NCI-H2029 treated with DMSO at 0.1 percent for 48 hours (cell line): ENCODE results near the gene CEP128.

Experiments
- DNase-seq: peaks from one replicate; lab custom pipeline; 2025; lab: John Stamatoyannopoulos, UW

The CEP128 gene

GRCh38 chr14:80771201-80771600, 170.3 kb downstream of the CEP128 start:
- no peak for DNase-seq

- DNase-seq: no peak
These were observed 171.2 kb downstream of the CEP128 start for GRCh38 chr14:80770114-80770908.

DNA sequence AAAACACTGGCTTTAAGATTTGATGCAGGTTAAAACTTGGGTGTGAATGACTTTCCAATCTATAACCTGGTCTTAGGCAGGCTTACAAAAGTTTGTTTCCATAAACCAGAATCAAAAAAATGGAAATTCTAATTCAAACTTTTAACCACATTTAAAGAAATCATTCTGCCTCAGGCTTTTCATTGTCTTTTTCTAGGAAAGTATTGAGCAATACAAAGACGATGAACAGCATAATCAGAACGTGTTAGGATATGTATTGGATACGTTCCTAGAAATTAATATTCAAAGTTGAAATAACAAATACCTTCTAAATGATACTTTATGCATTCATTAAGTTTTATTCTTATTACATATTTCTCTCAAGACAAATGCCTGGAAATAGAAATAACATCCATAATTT, 172.9 kb downstream of the CEP128 start:
- DNase-seq: no peak

DNA sequence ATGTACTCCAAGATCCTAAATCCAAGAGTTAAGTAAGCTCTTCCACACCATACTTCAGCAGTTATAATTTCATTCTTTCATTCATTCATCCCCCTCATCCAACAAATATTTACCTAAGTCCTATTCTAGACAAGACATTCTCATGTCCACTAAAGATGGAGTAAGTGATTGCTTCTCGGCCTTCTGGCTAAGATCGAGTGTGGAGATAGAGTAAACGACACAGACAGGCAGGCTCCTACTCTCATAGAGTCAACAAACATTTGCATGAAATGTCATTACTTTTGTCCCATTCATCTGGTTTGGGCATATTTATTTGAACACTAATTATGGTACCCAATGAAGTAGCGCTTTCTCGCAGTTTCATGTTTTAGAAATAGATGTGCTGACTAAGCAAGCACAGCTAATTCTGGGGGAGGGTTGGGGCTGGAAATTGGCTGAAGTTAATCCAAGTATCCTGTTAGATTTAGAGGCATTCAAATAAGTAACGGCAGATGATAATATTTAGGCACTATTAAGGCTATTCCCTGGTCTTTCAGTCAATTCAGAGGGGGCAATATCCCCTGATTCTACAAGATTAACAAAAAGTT, 176.5 kb downstream of the CEP128 start:
- no peak for DNase-seq

DNA sequence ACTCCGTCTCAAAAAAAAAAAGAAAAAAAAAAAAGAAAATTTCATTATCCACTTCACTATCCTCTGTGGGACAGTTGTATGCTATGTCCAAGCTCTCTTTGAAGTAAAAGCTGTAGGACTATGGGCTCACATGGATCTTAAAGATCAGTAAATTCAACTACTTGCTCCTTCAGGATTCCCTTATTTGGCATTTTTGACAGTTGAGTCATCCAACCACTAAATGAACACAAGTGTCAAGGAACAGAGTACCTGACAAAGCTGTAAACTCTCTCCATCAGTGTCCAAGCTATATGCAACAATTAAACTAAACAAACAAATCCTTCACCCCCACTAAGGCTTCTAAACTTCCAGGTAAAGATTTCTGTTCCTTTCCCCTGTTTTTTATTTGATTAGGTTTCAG, 177.0 kb downstream of the CEP128 start:
- no peak for DNase-seq

DNA sequence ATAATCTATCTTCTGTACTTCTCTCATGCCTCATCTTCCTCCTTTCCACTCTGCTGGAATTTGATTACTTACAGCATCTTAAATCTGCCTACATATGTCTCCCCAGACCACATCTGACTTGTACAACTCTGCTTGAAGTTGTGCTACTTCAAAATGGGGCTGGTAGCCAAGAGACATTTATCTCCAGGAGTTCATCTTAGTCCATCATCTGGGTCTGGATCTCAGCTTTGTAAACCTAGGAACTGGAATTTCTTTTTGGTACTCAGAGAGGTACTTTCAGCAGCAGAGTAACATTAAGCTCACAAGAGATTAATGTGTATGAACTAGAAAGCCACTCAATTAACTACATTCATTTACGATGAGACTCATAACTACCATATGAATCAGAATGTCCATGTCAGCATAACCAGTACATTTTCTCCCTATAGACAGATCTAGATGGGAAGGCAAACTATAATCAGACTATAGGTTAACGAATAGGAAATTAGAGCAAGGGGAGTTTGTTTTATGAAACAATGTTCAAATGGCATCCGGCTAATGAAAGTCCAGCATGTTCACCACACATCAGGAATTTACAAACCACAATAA, 178.8 kb downstream of the CEP128 start:
- no peak for DNase-seq

- DNase-seq: no peak
These were observed 186.8 kb downstream of the CEP128 start for GRCh38 chr14:80754696-80755095.

DNA sequence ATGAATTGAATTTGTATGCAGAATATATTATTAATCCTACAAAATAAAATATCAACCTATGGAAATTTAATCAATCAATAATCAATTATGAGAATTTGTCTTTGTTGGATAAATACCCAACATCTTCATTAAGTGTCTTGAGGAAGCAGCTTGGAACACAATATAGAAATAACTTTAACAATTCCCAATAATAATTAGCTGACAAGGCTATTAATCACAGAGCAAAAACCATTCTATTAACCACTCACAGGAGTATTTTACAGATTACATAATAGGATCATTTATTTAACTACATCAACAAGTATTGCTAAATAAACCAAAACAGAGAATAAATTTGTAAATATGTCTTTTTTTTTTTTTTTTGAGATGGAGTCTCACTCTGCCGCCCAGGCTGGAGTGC, 190.3 kb downstream of the CEP128 start:
- DNase-seq: no peak

DNA sequence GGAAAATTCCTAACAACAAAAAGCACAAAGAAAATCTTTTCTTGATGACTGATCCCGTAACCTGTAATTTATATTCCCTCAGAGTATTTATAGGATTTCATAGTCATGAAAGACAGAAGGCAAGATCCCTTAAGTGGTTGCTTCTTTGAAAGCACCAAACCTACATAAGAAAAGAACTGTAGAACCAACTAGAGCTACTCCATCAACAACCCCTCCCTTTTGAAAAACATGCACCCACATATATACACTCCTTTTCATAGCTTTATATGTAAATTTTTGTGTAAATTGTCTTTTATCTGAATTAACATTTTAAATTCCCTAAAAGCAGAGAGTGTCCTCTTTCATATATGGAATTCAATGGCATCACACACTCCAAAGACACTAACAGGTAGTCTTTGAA, 215.3 kb downstream of the CEP128 start:
- DNase-seq: no peak

DNA sequence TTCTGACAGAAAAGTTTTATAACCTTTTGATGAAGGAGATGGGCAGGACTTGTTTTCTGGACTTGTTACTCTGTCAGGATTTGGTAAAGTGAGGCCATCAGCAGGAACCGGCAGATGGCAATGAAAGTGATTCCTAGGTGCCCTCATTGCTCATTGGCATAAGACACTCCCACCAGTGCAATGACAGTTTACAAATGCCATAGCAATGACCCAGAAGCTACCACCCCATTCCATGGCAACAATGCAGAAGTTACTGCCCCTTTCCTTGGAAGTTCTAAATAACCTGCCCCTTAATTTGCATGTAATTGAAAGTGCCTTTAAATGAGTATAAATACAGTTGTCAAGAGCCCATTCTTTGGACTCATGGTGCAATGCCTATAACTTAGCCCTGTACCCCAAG, 222.6 kb downstream of the CEP128 start:
- DNase-seq: no peak

DNA sequence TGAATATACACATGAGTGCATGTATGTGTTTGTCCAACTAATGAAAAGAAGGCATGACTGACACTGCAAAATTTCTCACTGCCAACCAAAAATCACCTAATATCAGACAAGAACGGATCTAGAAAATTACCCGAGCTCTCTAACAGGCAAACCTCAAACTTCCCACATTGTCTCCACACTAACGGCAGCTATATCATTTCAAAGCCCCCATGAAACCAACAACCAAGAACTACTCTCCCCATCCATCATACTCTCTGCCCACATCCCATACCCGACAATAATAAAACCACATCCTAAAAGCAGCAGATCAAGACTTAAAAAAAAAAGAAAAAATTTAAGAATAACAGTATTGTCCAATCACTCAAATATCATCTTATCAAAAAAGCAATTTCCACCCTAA, 227.1 kb downstream of the CEP128 start:
- DNase-seq: no peak

DNA sequence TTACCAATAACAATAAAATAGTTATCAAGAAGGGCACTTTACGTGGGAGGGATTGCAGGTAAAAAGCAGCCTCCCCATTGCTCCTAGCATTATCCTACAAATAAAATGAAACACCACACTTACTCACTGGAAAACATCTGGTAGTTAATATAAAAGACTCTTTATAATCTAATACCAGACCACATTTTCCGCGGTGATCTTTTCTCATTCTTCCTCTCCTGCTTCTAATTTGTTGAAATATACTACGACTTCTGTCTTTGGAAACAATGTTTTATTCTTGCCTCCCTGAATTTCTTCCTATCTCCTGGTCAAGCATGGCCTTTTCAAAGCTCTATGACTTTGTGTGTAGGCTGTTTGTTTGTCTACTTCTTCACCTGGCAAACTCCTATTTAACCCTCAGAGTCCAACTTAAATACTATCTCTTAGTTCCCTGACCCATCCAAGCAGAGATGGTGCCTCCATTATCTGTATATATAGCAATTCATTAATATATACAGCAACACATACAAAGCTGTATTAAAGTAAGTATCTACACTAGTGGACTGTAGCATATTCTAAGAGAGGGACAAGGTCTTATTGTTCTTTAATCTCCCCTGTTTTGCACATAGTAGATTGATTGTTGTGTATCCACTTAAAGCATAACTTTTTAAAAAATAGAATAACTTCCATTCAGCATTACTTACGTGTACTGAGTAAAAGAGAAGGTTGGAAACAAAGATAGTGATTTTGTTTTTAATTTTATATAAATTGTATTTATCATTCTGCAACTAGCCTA, 228.3 kb downstream of the CEP128 start:
- DNase-seq: no peak

DNA sequence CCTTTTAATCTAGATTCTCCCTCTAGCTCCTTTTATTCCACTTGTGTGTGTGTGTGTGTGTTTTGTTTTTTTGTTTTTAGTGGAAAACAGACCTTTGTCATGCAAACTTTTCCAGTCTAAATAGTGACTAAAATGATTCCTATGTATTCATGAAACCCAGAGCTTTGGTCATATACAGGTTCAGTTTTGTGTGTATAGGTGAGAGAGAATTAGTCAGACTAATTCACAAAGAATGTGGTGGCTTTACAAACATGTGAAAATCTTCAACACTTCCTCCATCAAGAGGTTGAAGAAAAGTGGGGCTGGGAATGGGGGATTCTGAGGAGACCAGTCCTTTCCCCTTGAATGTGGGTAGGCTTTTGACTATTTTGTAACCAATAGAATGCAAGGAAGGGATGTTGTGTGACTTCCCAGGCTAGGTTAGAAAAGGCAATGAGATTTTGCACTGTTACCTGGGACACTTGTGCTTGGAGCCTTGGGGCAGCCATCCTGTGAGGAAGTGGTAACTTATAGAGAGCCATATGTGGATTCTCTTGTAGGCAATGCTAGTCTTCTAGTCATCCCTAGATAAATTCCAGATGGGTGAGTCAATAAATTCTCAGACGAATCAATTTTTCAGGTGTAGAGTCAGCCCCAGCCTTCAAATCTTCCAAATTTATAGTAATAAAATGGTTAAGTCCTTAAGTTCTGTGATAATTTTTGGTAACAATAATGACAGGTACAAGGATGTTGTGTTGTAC, 236.1 kb downstream of the CEP128 start:
- DNase-seq: no peak

- no peak for DNase-seq
These were observed 240.9 kb downstream of the CEP128 start for GRCh38 chr14:80700601-80701000.

DNA sequence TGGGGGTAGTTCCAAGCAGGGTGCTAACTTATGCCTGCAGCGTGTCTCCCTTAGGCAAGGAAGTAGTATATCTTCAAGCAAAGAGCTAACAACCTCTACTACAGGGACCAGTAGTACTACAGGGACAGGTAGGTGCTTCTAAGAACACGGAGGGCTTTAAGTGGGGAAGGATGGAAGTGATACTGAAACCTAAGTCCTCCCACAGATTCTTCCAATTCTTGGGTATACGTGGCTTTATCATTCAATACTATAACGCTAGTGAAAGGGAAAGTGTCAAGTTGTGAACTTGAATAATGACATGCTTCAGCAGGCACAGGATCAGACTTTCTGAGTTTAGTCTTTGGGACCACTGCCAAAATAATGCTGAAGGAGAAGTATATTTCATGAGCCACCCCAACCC, 241.7 kb downstream of the CEP128 start:
- no peak for DNase-seq

DNA sequence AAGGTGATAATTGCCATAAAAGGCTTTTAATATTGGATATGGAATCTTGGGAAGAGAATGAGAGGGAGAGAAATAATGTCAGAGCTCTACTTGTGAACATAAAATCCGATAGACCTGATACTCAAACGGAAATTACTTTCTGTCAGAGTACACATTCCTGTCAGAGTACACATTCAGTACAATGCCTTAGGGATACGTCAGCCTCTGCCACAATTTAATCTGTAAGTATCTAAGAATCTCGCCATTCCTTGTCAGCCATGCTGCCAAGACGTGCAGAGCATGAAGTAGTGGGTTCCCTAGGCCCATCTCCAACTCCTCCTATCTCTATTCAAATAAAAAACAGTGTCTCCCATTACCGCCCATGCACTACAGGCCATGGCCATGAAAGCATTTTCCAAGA, 242.6 kb downstream of the CEP128 start:
- no peak for DNase-seq

DNA sequence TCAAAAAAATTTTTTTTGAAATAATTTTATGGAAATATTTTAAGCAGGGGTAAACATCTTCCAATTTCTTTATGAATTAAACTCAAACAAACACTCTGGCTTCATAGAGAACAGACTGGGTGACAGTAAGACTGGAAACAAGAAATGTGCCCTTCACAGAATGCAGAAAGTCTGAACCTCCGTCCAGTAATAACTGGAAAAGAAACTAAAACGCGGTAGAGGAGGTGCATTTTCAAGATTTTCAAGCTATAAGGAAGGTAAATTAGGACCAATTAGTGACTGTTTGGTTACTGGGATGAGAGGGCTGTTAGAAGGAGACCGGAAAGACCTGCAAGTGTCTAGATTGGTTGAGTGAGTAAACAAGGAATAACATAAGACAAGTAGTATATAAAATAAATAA, 245.7 kb downstream of the CEP128 start:
- DNase-seq: no peak

DNA sequence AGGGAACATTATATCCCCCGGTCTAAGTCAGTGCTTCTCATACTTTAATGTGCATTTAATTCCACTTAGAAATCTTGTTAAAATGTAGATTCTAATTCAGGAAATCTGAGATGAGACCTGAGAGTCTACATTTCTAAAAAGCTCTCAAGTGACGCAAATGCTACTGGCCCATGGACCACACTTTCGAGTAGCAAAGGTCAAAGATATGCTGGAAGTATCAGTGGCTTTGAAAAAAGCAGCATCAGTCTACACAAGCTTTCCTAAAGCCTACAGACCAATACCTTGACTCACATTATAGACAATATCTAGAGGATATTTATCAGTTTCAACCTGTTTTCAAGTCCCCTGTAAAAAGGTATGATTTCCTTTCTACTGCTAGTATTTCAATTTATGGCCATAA, 248.6 kb downstream of the CEP128 start:
- DNase-seq: no peak

- DNase-seq: no peak
These were observed 259.9 kb downstream of the CEP128 start for GRCh38 chr14:80681651-80682050.

DNA sequence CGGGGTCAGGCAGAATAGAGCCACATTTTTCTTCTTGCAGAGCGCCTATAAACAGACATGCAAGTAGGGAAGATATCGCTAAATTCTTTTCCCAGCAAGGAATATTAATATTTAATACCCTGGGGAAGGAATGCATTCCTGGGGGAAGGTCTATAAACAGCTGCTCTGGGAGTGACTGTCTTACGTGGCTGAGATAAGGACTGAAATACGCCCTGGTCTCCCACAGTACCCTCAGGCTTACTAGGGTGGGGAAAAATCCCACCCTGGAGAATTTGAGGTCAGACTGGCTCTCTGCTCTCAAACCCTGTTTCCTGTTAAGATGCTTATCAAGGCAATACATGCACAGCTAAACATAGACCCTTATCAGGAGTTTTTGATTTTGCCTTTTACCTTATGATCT, 262.3 kb downstream of the CEP128 start:
- no peak for DNase-seq

DNA sequence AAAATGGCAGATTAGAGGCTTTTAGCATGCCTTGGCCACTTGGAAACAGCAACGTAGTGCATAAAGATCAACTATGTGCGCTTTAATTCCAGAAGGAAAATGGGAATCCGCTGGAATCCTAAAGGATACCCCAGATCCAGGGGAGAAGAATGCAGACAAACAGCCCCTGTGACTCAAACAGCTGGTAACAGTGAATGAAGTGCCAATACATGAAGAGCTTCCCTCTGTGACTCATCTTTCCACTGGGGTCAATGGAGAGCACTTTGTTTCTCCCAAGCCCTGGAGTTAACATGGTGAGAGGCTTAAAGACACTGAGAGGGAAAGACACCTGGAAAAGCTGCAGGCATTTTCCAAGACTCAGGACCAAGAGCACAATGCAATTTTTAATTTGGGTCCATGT, 263.1 kb downstream of the CEP128 start:
- no peak for DNase-seq

- no peak for DNase-seq
These were observed 272.1 kb downstream of the CEP128 start for GRCh38 chr14:80669426-80669825.
